Measurements from ENCODE around the gene NOTUM. TPM values are rescaled to one million over a fixed set of nuclear protein-coding genes. Genes with fewer than 3 reads are reported as not detected.
A peak's percentile ranks its signal among the peaks of the same experiment; 100 is the strongest.

NOTUM gene
- total and polyA plus RNA-seq, 9 of the 15 experiments (the other 6 are each of a cell fraction or from before 2014, with no cell fraction given), result 0.03 to 14.0 (median 4.1) TPM

GRCh38 chr17:81923302-81924260 is 37.4 kb downstream of the NOTUM start (continued):
- TF ChIP-seq CEBPZ (IDR thresholded peaks at IDR 0.05; ENCODE audit: borderline replicate concordance, low read depth, low read length), result no peak
- peak; percentile 82 for TF ChIP-seq CTBP1 (IDR thresholded peaks at IDR 0.05; ENCODE audit: borderline replicate concordance)
- TF ChIP-seq MAFK (IDR thresholded peaks at IDR 0.05; ENCODE audit: low read length), result peak; percentile 100
- no peak for TF ChIP-seq RFX7 (CRISPR knock-in tag; IDR thresholded peaks at IDR 0.05)
- no peak for TF ChIP-seq THRAP3 (IDR thresholded peaks at IDR 0.05; ENCODE audit: borderline replicate concordance)
- no peak for TF ChIP-seq RNF219 (CRISPR knock-in tag; IDR thresholded peaks at IDR 0.05)
- peak; percentile 100 for TF ChIP-seq ZNF316 (IDR thresholded peaks at IDR 0.05)
- no peak for TF ChIP-seq KAT8 (IDR thresholded peaks at IDR 0.05; ENCODE audit: low read depth)
- no peak for TF ChIP-seq ZNF311 (CRISPR knock-in tag; IDR thresholded peaks at IDR 0.05)
- TF ChIP-seq CREB1 (IDR thresholded peaks at IDR 0.05), result no peak
- TF ChIP-seq CREB1 (CRISPR knock-in tag; IDR thresholded peaks at IDR 0.05), result 0 out of 2 replicates have a peak, but pooled peaks have one; percentile 15
- TF ChIP-seq ZBTB17 (CRISPR knock-in tag; IDR thresholded peaks at IDR 0.05), result 0 out of 2 replicates have a peak, but pooled peaks have one; percentile 61
- TF ChIP-seq MLLT1 (IDR thresholded peaks at IDR 0.05), result no peak
- TF ChIP-seq RBFOX2 (IDR thresholded peaks at IDR 0.05; ENCODE audit: low read depth, low read length), result peak; percentile 75
- TF ChIP-seq NR4A1 (CRISPR knock-in tag; IDR thresholded peaks at IDR 0.05), result no peak
- no peak for TF ChIP-seq NR4A1 (tag; IDR thresholded peaks at IDR 0.05)
- TF ChIP-seq SREBF2 (CRISPR knock-in tag; IDR thresholded peaks at IDR 0.05), result no peak
- TF ChIP-seq BRD4 (IDR thresholded peaks at IDR 0.05), result no peak
- TF ChIP-seq NELFE (IDR thresholded peaks at IDR 0.05; ENCODE audit: insufficient read depth, insufficient read length), result no peak
- no peak for TF ChIP-seq KDM4B (IDR thresholded peaks at IDR 0.05; ENCODE audit: borderline replicate concordance in 2 of 2, low read depth in 1 of 2)
- TF ChIP-seq, protein P1, sequence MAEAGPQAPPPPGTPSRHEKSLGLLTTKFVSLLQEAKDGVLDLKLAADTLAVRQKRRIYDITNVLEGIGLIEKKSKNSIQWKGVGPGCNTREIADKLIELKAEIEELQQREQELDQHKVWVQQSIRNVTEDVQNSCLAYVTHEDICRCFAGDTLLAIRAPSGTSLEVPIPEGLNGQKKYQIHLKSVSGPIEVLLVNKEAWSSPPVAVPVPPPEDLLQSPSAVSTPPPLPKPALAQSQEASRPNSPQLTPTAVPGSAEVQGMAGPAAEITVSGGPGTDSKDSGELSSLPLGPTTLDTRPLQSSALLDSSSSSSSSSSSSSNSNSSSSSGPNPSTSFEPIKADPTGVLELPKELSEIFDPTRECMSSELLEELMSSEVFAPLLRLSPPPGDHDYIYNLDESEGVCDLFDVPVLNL (CRISPR knock-in tag; IDR thresholded peaks at IDR 0.05; ENCODE audit: low read depth), result no peak
